Measurements from ENCODE around the gene TAB3.

The TAB3 gene

GRCh38 chrX:30876367-30876766, 12.7 kb downstream of the TAB3 start:
- no peak overlapping the region; the same call in 1 of the 2 replicates for H3K27ac ChIP-seq

GRCh38 chrX:30875957-30876356, 13.1 kb downstream of the TAB3 start:
- no peak for TF ChIP-seq CTCF (conservative IDR thresholded peaks at IDR 0.05)
- H3K27ac ChIP-seq: no peak overlapping the region

More at GRCh38 chrX:30876367-30876766, 12.7 kb downstream of the TAB3 start:
- TF ChIP-seq CTCF (conservative IDR thresholded peaks at IDR 0.05): no peak

GRCh38 chrX:30874851-30875250, 14.2 kb downstream of the TAB3 start:
- no peak for TF ChIP-seq CTCF (conservative IDR thresholded peaks at IDR 0.05)
- no peak overlapping the region for H3K27ac ChIP-seq

- no peak for TF ChIP-seq CTCF (conservative IDR thresholded peaks at IDR 0.05)
- no peak overlapping the region for H3K27ac ChIP-seq
Measured at GRCh38 chrX:30870572-30870971, 18.5 kb downstream of the TAB3 start.

GRCh38 chrX:30865612-30866011, 23.4 kb downstream of the TAB3 start:
- no peak for TF ChIP-seq CTCF (conservative IDR thresholded peaks at IDR 0.05)
- no peak overlapping the region for H3K27ac ChIP-seq

- no peak for TF ChIP-seq CTCF (conservative IDR thresholded peaks at IDR 0.05)
- H3K27ac ChIP-seq: no peak overlapping the region
Measured at GRCh38 chrX:30865015-30865414, 24.0 kb downstream of the TAB3 start.

- TF ChIP-seq CTCF (conservative IDR thresholded peaks at IDR 0.05): no peak
- H3K27ac ChIP-seq: no peak overlapping the region
Measured at GRCh38 chrX:30864383-30864785, 24.7 kb downstream of the TAB3 start.

GRCh38 chrX:30863974-30864373, 25.1 kb downstream of the TAB3 start:
- TF ChIP-seq CTCF (conservative IDR thresholded peaks at IDR 0.05): no peak
- H3K27ac ChIP-seq: no peak overlapping the region

Data from VCaP (cell line).